Measurements from ENCODE around the gene TRHDE. TPM values are rescaled to one million over a fixed set of nuclear protein-coding genes. Genes with fewer than 3 reads are reported as not detected.

TRHDE gene
- total RNA-seq, 2 donors from 2014 or later: not detected

DNA sequence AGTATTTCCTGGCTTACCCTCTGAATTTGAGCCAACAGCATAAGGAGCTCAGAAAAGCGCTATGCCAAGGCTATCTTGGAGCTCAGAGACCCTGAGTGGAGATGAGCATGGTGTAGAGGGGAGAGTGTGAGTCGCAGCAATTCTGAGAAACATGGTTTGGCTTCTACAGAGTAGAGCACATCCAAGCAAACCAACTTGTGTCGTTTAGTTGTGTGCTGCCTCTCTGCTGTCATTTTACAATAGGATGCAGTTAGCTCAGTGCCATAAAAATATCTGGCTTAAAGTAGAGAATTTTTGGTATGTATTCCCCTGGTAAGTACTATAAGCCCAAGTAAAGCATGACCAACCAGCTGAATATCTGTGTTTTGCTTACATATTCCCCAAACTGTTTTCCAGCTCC, 249.2 kb downstream of the TRHDE start:
- DNase-seq: no peak
- Mint-ChIP-seq H3K27me3 (ENCODE audit: low read depth) (no peaks in the 10 kb centered on the region), H3K36me3 (ENCODE audit: insufficient read depth in 2 of 2) (peaks cover 0 to 2% of the 10 kb centered on the region in 2 donors), H3K27ac (no peak overlapping the region), H3K4me1 (ENCODE audit: low read depth) (no peaks in the 10 kb centered on the region), H3K9me3 (peaks cover 2 to 3% of the 10 kb centered on the region in 2 donors), H3K4me3 (no peak overlapping the region)
- ATAC-seq (replicated peaks in 1 of 2): no peak

DNA sequence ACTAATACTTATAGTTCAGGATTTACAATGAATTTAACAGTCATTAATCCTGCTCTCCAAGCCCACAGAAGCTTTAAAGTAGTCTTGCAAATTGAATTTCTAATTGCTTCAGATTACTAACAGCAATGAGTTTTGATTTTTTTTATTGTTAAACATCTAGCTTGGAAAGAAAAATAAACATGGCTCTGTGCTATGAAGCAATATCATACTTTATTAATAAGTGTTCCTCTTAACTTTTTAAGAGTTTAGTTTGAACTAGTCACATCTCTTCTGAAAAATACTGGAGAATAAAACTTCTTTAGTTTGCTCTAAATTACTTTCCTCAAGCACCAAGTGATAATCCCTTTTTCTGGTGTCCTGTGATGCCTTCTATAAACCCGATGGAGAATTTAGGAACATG, 250.2 kb downstream of the TRHDE start:
- DNase-seq (no peak), ATAC-seq (replicated peaks in 1 of 2) (no peak)
- Mint-ChIP-seq H3K4me3 (no peak overlapping the region), H3K27ac (no peak overlapping the region), H3K9me3 (peaks cover 2 to 8% of the 10 kb centered on the region in 2 donors), H3K4me1 (ENCODE audit: low read depth) (no peaks in the 10 kb centered on the region), H3K27me3 (ENCODE audit: low read depth) (no peaks in the 10 kb centered on the region), H3K36me3 (ENCODE audit: insufficient read depth in 2 of 2) (peaks cover 0 to 2% of the 10 kb centered on the region in 2 donors)

DNA sequence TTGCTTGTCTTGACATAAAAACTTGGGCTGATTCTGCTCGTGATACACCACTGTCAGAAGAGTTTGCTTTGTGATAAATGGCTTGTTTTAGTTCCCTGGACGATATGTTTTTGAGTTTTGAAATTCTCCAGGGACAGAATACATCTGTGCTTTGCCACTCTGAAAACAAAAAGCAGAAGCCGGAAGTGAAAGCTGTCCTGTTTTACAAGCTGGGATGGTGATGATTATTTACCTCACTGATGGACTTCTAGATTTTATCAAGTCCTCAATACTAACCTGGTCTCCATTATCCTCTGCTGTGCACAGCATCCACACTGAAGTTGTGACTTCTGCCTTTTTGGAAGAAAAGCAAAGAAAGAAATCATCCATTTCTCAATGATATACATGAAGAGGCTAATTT, 251.6 kb downstream of the TRHDE start:
- H3K9me3 Mint-ChIP-seq: peaks cover 2 to 8% of the 10 kb centered on the region in 2 donors
- no peak overlapping the region for H3K4me3 Mint-ChIP-seq
- no peak for ATAC-seq (replicated peaks in 1 of 2)
- no peak for DNase-seq
- peaks cover 0 to 2% of the 10 kb centered on the region in 2 donors for H3K36me3 Mint-ChIP-seq (ENCODE audit: insufficient read depth in 2 of 2)
- H3K27ac Mint-ChIP-seq: no peak overlapping the region
- H3K4me1 Mint-ChIP-seq (ENCODE audit: low read depth): no peaks in the 10 kb centered on the region
- H3K27me3 Mint-ChIP-seq (ENCODE audit: low read depth): no peaks in the 10 kb centered on the region

DNA sequence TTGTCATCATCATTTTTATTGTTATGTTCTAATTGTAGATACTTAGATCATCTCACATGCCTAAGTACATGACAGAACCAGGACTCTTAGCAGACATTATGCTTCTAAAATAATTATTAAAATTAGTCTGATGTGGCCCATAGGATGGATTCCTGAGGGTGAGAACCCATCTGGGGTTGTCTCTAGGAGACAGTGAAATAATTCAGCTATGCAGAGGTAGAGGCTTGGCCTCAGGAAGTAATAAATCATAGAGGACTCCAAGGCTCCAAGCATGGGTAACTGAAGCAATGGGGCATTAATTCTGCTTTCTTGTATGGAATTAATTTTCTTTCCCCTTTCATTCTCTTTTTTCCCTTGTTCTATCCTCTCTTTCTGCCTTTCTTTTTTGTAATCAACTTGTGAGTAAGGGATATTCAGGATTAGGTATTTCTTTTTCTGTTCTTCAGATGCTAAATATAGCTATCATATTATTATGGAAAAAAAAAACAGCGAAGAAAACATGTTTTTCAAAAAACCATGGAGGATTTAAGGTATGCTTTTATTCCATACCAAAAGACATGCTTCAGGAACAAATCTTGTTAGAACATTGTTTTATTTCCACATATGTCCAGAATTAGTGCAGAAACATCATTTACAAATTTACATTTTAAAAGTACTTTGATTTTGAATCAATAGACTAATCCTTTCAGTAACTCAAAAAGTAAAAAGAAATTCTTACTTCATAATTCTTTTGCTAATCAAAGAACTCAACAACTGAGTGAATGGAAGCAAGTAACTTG, 263.2 kb downstream of the TRHDE start:
- Mint-ChIP-seq H3K27me3 (ENCODE audit: low read depth) (no peaks in the 10 kb centered on the region), H3K4me3 (no peak overlapping the region), H3K4me1 (ENCODE audit: low read depth) (no peaks in the 10 kb centered on the region), H3K9me3 (peaks cover 3 to 9% of the 10 kb centered on the region in 2 donors), H3K36me3 (ENCODE audit: insufficient read depth in 2 of 2) (no peaks in the 10 kb centered on the region), H3K27ac (no peak overlapping the region)
- DNase-seq (no peak), ATAC-seq (replicated peaks in 1 of 2) (no peak)

DNA sequence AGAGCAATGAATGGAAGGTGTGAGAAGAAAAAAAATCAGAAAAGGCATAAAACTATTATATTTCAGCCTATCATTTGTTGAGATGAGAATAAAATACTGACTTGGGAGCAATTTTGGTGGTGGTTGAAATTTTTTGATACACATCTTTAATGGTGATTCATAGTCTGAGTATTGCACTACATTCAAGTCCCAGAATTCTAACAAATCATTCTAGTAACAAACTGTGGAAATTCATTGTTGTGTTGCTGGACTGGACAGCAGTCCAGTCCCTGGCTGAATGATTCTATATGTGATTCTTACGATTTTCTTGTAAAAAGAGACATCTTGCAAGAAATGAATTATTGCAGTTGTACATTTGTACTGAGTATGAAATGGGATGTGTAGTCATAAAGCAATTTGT, 268.6 kb downstream of the TRHDE start:
- H3K9me3 Mint-ChIP-seq: peaks cover 6 to 13% of the 10 kb centered on the region in 2 donors
- H3K4me1 Mint-ChIP-seq (ENCODE audit: low read depth): no peaks in the 10 kb centered on the region
- DNase-seq (no peak), ATAC-seq (replicated peaks in 1 of 2) (no peak)
- no peak overlapping the region for H3K4me3 Mint-ChIP-seq
- no peak overlapping the region for H3K27ac Mint-ChIP-seq
- H3K27me3 Mint-ChIP-seq (ENCODE audit: low read depth): no peaks in the 10 kb centered on the region
- H3K36me3 Mint-ChIP-seq (ENCODE audit: insufficient read depth in 2 of 2): no peaks in the 10 kb centered on the region

DNA sequence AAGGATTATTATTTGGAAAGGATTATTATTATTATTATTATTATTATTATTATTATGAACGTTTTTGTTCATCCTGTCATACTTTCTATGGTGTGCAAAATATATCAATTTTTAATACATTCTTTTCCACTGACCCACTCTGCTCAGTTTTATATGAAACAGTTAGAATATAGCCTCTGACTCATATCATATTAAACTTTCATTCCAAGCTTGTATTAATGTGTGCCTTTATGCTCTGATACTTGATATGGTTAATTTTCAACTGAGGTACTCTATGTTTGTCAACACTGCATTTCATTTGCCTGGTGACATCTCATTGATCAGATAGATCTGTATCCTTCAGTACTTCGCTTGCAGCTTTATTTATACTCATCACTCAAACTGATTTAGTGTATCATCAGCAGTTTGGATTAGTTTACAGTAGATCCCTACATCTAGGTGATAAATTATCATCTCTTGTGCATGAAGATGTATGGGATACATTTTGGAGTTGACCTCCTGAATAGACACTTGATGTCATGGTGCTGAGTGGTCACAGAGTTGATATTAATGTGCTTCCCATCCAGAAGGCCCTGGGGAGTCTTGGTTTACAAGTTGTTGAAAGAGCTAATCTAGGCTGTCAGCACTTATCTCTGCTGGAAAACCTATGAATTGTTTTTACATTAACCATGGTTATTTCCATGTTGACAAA, 271.8 kb downstream of the TRHDE start:
- H3K27ac Mint-ChIP-seq: no peak overlapping the region
- ATAC-seq (replicated peaks in 1 of 2) (no peak), DNase-seq (no peak)
- no peaks in the 10 kb centered on the region for H3K4me1 Mint-ChIP-seq (ENCODE audit: low read depth)
- no peaks in the 10 kb centered on the region for H3K27me3 Mint-ChIP-seq (ENCODE audit: low read depth)
- no peak overlapping the region for H3K4me3 Mint-ChIP-seq
- H3K9me3 Mint-ChIP-seq: peaks cover 4 to 5% of the 10 kb centered on the region in 2 donors
- no peaks in the 10 kb centered on the region for H3K36me3 Mint-ChIP-seq (ENCODE audit: insufficient read depth in 2 of 2)

DNA sequence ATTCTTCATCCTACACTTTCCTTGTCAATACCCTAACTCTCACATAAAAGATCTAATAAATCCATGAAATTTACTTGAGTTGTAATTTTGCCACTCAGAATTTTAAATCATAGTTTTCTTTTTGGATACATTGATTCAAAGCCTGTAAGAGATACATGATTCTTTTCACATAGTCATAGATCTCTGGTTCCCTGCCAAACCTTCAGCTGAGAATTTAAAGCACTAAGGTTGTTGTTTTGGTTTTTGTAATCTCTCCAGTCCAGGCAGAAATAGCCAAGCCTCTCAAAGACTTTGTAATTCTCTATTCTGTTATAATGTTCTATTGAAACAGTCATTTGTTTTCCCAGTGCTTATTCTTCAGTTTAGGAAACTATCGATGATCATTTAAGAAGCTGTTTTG, 273.9 kb downstream of the TRHDE start:
- no peak overlapping the region for H3K27ac Mint-ChIP-seq
- H3K4me3 Mint-ChIP-seq: no peak overlapping the region
- H3K9me3 Mint-ChIP-seq: no peaks in the 10 kb centered on the region
- no peaks in the 10 kb centered on the region for H3K27me3 Mint-ChIP-seq (ENCODE audit: low read depth)
- H3K4me1 Mint-ChIP-seq (ENCODE audit: low read depth): no peaks in the 10 kb centered on the region
- no peak for ATAC-seq (replicated peaks in 1 of 2)
- H3K36me3 Mint-ChIP-seq (ENCODE audit: insufficient read depth in 2 of 2): no peaks in the 10 kb centered on the region
- no peak for DNase-seq

DNA sequence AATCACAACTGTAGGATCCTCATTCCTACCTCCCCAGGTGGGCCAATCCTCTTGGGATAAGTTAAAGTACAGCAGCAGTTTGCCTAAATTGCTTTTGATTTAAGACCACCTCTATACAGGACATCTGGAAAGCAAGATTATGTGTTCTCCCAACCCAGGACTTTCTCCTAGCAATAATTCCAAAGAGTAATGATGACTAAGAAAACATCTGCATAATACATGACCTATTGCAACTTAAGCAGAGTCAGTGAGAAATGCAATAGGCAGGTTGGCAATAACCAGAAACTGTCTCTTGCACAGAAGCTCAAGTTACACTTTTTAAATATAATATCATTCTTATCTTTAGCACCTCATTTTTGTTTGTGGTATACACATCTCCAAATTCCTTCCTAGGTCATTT, 275.4 kb downstream of the TRHDE start:
- Mint-ChIP-seq H3K4me1 (ENCODE audit: low read depth) (no peaks in the 10 kb centered on the region), H3K9me3 (peaks cover 3 to 4% of the 10 kb centered on the region in 2 donors), H3K27me3 (ENCODE audit: low read depth) (no peaks in the 10 kb centered on the region), H3K4me3 (no peak overlapping the region), H3K27ac (no peak overlapping the region), H3K36me3 (ENCODE audit: insufficient read depth in 2 of 2) (no peaks in the 10 kb centered on the region)
- DNase-seq: no peak
- ATAC-seq (replicated peaks in 1 of 2): no peak

DNA sequence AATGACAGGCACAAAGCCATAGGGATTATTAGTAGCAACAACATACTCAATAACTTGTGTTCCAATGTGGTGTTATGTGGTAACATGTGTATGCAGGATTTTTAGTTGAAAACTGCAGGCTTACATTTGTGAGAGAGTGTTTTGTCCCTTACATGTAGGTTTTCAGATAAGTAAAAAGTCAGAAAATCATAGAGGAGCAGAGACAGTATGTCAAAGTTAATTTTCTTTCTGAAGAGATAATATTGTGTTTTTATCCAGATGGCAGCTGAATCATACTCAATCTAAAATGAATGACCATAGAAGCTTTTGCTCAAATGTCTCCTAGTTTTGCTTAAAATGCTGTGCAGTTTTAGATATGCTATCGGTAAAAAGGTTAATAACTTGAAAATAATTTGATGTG, 277.0 kb downstream of the TRHDE start:
- Mint-ChIP-seq H3K9me3 (peaks cover 3 to 4% of the 10 kb centered on the region in 2 donors), H3K36me3 (ENCODE audit: insufficient read depth in 2 of 2) (no peaks in the 10 kb centered on the region), H3K27me3 (ENCODE audit: low read depth) (no peaks in the 10 kb centered on the region), H3K4me1 (ENCODE audit: low read depth) (no peaks in the 10 kb centered on the region), H3K4me3 (no peak overlapping the region), H3K27ac (no peak overlapping the region)
- no peak for ATAC-seq (replicated peaks in 1 of 2)
- DNase-seq: no peak

DNA sequence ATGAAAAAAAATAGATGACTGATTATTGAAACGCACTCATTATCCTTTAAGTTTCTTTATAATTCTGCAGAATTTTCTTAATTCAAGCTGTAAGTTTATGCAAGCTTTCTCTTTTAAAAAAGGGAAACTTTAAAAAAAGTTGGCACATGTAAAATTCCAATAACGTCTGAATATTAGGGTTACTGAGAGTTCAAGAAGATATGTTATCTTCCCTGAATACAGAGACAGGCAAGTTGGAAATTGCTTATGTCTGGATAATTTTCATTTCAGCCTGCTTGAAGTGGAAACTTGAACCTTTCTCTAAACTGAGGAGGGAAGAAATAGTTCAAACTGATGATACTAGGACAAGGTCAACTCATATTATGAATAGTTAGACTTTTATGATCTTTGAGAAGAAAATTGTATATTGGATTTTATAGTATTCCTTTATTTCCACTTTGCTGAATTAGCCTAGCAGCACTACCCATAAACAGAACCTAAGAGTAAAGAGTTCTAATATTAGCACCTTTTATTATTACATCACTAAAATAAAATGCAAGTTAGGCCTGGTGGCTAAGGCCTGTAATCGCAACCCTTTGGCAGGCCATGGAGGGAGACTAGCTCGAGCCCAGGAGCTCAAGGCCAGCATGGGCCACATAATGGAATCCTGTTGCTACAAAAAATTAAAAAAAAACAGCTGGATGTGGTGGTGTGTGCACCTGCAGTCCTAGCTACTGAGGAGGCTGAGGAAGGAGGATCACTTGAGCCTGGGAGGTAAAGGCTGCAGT, 288.0 kb downstream of the TRHDE start:
- H3K4me1 Mint-ChIP-seq (ENCODE audit: low read depth): no peaks in the 10 kb centered on the region
- DNase-seq: no peak
- no peak overlapping the region for H3K4me3 Mint-ChIP-seq
- no peak overlapping the region for H3K27ac Mint-ChIP-seq
- no peak for ATAC-seq (replicated peaks in 1 of 2)
- H3K36me3 Mint-ChIP-seq (ENCODE audit: insufficient read depth in 2 of 2): no peaks in the 10 kb centered on the region
- H3K9me3 Mint-ChIP-seq: peaks cover 0 to 1% of the 10 kb centered on the region in 2 donors
- H3K27me3 Mint-ChIP-seq (ENCODE audit: low read depth): no peaks in the 10 kb centered on the region

DNA sequence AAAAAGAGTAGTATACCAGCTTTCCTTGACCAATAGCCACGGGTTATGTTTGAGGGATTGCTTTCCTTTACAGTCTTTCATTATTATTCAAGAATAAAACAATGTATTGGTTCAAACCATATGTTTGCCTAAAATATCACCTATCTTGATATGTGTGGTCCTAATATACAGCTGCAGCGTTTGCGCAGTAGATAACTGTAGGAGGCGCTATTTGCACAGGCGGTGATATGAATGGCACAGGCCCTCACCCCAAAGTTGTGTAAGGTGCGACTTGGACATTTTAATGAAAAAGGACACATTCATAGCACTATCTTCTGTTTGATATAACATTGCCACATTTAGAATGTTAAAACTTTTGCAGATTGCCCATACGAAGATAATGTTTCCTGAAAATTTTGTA, 298.4 kb downstream of the TRHDE start:
- no peak for ATAC-seq (replicated peaks in 1 of 2)

DNA sequence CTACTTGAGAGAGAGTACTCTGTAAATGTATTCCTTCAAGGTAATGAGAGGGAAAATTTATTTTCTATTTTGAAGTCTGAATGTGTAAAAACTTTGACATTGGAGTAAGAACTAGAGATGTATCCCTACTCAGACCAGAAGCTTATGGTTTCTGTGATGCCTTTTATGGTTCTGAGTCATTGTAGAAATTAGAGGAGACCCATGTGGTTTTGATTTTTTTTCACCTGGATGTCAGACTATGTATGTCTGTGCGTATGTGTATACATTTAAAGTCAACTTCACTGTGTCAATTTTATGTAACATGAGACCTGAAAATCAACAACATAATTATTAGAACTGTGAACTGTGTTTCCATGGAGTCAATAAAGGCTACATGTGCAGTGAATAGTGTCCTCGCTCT, 302.0 kb downstream of the TRHDE start:
- ATAC-seq (replicated peaks in 1 of 2) (no peak), DNase-seq (no peak)
- no peak overlapping the region for H3K27ac Mint-ChIP-seq
- no peaks in the 10 kb centered on the region for H3K4me1 Mint-ChIP-seq (ENCODE audit: low read depth)
- no peak overlapping the region for H3K4me3 Mint-ChIP-seq
- peaks cover 2% of the 10 kb centered on the region in 2 donors for H3K9me3 Mint-ChIP-seq
- no peaks in the 10 kb centered on the region for H3K36me3 Mint-ChIP-seq (ENCODE audit: insufficient read depth in 2 of 2)
- no peaks in the 10 kb centered on the region for H3K27me3 Mint-ChIP-seq (ENCODE audit: low read depth)

More for the DNA sequence above, 298.4 kb downstream of the TRHDE start:
- Mint-ChIP-seq H3K4me3 (no peak overlapping the region), H3K27ac (no peak overlapping the region), H3K9me3 (no peaks in the 10 kb centered on the region), H3K36me3 (ENCODE audit: insufficient read depth in 2 of 2) (no peaks in the 10 kb centered on the region), H3K4me1 (ENCODE audit: low read depth) (no peaks in the 10 kb centered on the region), H3K27me3 (ENCODE audit: low read depth) (no peaks in the 10 kb centered on the region)
- no peak for DNase-seq

DNA sequence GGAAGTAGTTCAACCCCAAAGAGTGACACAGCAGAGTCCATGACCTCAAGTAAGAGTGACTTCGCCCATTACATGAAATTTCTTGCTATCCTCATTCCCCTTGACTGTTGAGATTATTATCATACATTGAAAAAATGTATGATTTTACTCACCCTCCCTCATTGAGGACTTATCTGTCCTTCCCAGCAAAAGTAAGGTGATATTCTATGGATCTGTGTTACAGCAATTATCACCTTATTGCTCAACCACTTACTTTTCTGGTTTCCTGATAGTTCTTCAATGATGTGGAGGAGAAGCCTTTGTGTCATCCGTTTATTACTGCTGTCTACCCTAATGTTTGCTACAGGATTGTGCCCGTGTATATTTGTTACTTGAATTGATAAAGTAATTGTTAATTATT, 306.2 kb downstream of the TRHDE start:
- no peaks in the 10 kb centered on the region for H3K4me1 Mint-ChIP-seq (ENCODE audit: low read depth)
- DNase-seq (no peak), ATAC-seq (replicated peaks in 1 of 2) (no peak)
- no peaks in the 10 kb centered on the region for H3K27me3 Mint-ChIP-seq (ENCODE audit: low read depth)
- no peak overlapping the region for H3K4me3 Mint-ChIP-seq
- H3K36me3 Mint-ChIP-seq (ENCODE audit: insufficient read depth in 2 of 2): no peaks in the 10 kb centered on the region
- H3K27ac Mint-ChIP-seq: no peak overlapping the region
- H3K9me3 Mint-ChIP-seq: peaks cover 2% of the 10 kb centered on the region in 2 donors

Measured in activated T-cell treated with anti-CD3 and anti-CD28 coated beads, Interleukin-2, amount 50 U/mL, for 72 hours (primary cell).